ENCODE measurements around the gene EVA1B.
A peak's percentile ranks its signal among the peaks of the same experiment; 100 is the strongest.

The EVA1B gene

GRCh38 chr1:36337830-36338229 lies 14.4 kb upstream of the EVA1B start:
- Mint-ChIP-seq H3K27ac (no peak overlapping the region), H3K27me3 (no peaks in the 10 kb centered on the region), H3K4me1 (ENCODE audit: low read depth) (peaks cover 7% of the 10 kb centered on the region), H3K4me3 (no peak overlapping the region), H3K9me3 (ENCODE audit: low read depth) (no peaks in the 10 kb centered on the region), H3K36me3 (no peaks in the 10 kb centered on the region)

GRCh38 chr1:36330940-36331339 lies 7.5 kb upstream of the EVA1B start:
- Mint-ChIP-seq H3K9me3 (ENCODE audit: low read depth) (no peaks in the 10 kb centered on the region), H3K27ac (no peak overlapping the region), H3K4me1 (ENCODE audit: low read depth) (peaks cover 3% of the 10 kb centered on the region), H3K4me3 (no peak overlapping the region), H3K27me3 (peaks cover 3% of the 10 kb centered on the region), H3K36me3 (no peaks in the 10 kb centered on the region)

- Mint-ChIP-seq H3K27ac (no peak overlapping the region), H3K36me3 (no peaks in the 10 kb centered on the region), H3K9me3 (ENCODE audit: low read depth) (no peaks in the 10 kb centered on the region), H3K4me1 (ENCODE audit: low read depth) (peaks cover 4% of the 10 kb centered on the region), H3K27me3 (peaks cover 3% of the 10 kb centered on the region), H3K4me3 (no peak overlapping the region)
Observed at GRCh38 chr1:36329817-36330216, 6.4 kb upstream of the EVA1B start.

GRCh38 chr1:36328713-36329112 lies 5.3 kb upstream of the EVA1B start:
- Mint-ChIP-seq H3K27me3 (peaks cover 3% of the 10 kb centered on the region), H3K9me3 (ENCODE audit: low read depth) (no peaks in the 10 kb centered on the region), H3K4me3 (no peak overlapping the region), H3K36me3 (no peaks in the 10 kb centered on the region), H3K27ac (no peak overlapping the region), H3K4me1 (ENCODE audit: low read depth) (peaks cover 14% of the 10 kb centered on the region)

GRCh38 chr1:36328088-36328480 lies 4.6 kb upstream of the EVA1B start:
- H3K27ac Mint-ChIP-seq: no peak overlapping the region
- H3K27me3 Mint-ChIP-seq: peaks cover 3% of the 10 kb centered on the region
- peaks cover 15% of the 10 kb centered on the region for H3K4me1 Mint-ChIP-seq (ENCODE audit: low read depth)
- no peak overlapping the region for H3K4me3 Mint-ChIP-seq
- no peaks in the 10 kb centered on the region for H3K9me3 Mint-ChIP-seq (ENCODE audit: low read depth)
- H3K36me3 Mint-ChIP-seq: no peaks in the 10 kb centered on the region

- Mint-ChIP-seq H3K9me3 (ENCODE audit: low read depth) (no peaks in the 10 kb centered on the region), H3K4me3 (no peak overlapping the region), H3K27me3 (peaks cover 2% of the 10 kb centered on the region), H3K36me3 (no peaks in the 10 kb centered on the region), H3K4me1 (ENCODE audit: low read depth) (peaks cover 18% of the 10 kb centered on the region), H3K27ac (no peak overlapping the region)
Observed at GRCh38 chr1:36327421-36328087, 4.1 kb upstream of the EVA1B start.

- no peak overlapping the region for H3K4me3 Mint-ChIP-seq
- peaks cover 22% of the 10 kb centered on the region for H3K4me1 Mint-ChIP-seq (ENCODE audit: low read depth)
- H3K36me3 Mint-ChIP-seq: no peaks in the 10 kb centered on the region
- H3K27ac Mint-ChIP-seq: no peak overlapping the region
- H3K9me3 Mint-ChIP-seq (ENCODE audit: low read depth): no peaks in the 10 kb centered on the region
- H3K27me3 Mint-ChIP-seq: peaks cover 1% of the 10 kb centered on the region
Observed at GRCh38 chr1:36326499-36326898, 3.1 kb upstream of the EVA1B start.

- H3K4me1 Mint-ChIP-seq (ENCODE audit: low read depth): peaks cover 27% of the 10 kb centered on the region
- no peaks in the 10 kb centered on the region for H3K36me3 Mint-ChIP-seq
- H3K27me3 Mint-ChIP-seq: peaks cover 1% of the 10 kb centered on the region
- H3K9me3 Mint-ChIP-seq (ENCODE audit: low read depth): no peaks in the 10 kb centered on the region
- H3K27ac Mint-ChIP-seq: no peak overlapping the region
- H3K4me3 Mint-ChIP-seq: peak overlapping the region; percentile 81
Observed at GRCh38 chr1:36324353-36324703, 883 bp upstream of the EVA1B start.

- H3K27ac Mint-ChIP-seq: no peak overlapping the region
- no peaks in the 10 kb centered on the region for H3K36me3 Mint-ChIP-seq
- H3K4me1 Mint-ChIP-seq (ENCODE audit: low read depth): peaks cover 27% of the 10 kb centered on the region
- peak overlapping the region; percentile 80 for H3K4me3 Mint-ChIP-seq
- H3K27me3 Mint-ChIP-seq: no peaks in the 10 kb centered on the region
- H3K9me3 Mint-ChIP-seq (ENCODE audit: low read depth): no peaks in the 10 kb centered on the region
Observed at GRCh38 chr1:36322786-36323635, 434 bp downstream of the EVA1B start.

- Mint-ChIP-seq H3K27ac (no peak overlapping the region), H3K4me1 (ENCODE audit: low read depth) (peaks cover 27% of the 10 kb centered on the region), H3K4me3 (peak overlapping the region; percentile 73)
Observed at GRCh38 chr1:36322041-36322785, 1.2 kb downstream of the EVA1B start.

GRCh38 chr1:36321119-36321951 lies 2.1 kb downstream of the EVA1B start:
- Mint-ChIP-seq H3K4me1 (ENCODE audit: low read depth) (peaks cover 24% of the 10 kb centered on the region), H3K36me3 (no peaks in the 10 kb centered on the region), H3K27ac (no peak overlapping the region), H3K27me3 (no peaks in the 10 kb centered on the region), H3K4me3 (peak overlapping the region; percentile 76), H3K9me3 (ENCODE audit: low read depth) (no peaks in the 10 kb centered on the region)

More at GRCh38 chr1:36322041-36322785, 1.2 kb downstream of the EVA1B start:
- Mint-ChIP-seq H3K27me3 (no peaks in the 10 kb centered on the region), H3K9me3 (ENCODE audit: low read depth) (no peaks in the 10 kb centered on the region), H3K36me3 (no peaks in the 10 kb centered on the region)

GRCh38 chr1:36320767-36321118 lies 2.7 kb downstream of the EVA1B start:
- Mint-ChIP-seq H3K36me3 (no peaks in the 10 kb centered on the region), H3K9me3 (ENCODE audit: low read depth) (no peaks in the 10 kb centered on the region), H3K4me1 (ENCODE audit: low read depth) (peaks cover 23% of the 10 kb centered on the region), H3K27ac (no peak overlapping the region), H3K4me3 (peak overlapping the region; percentile 76), H3K27me3 (no peaks in the 10 kb centered on the region)

GRCh38 chr1:36320291-36320761 lies 3.1 kb downstream of the EVA1B start:
- no peaks in the 10 kb centered on the region for H3K27me3 Mint-ChIP-seq
- no peaks in the 10 kb centered on the region for H3K36me3 Mint-ChIP-seq
- peak overlapping the region; percentile 76 for H3K4me3 Mint-ChIP-seq
- H3K27ac Mint-ChIP-seq: no peak overlapping the region
- no peaks in the 10 kb centered on the region for H3K9me3 Mint-ChIP-seq (ENCODE audit: low read depth)
- H3K4me1 Mint-ChIP-seq (ENCODE audit: low read depth): peaks cover 23% of the 10 kb centered on the region

- H3K4me3 Mint-ChIP-seq: no peak overlapping the region
- H3K27me3 Mint-ChIP-seq: no peaks in the 10 kb centered on the region
- peaks cover 21% of the 10 kb centered on the region for H3K4me1 Mint-ChIP-seq (ENCODE audit: low read depth)
- no peaks in the 10 kb centered on the region for H3K9me3 Mint-ChIP-seq (ENCODE audit: low read depth)
- no peak overlapping the region for H3K27ac Mint-ChIP-seq
- H3K36me3 Mint-ChIP-seq: peaks cover 3% of the 10 kb centered on the region
Observed at GRCh38 chr1:36309397-36309796, 14.0 kb downstream of the EVA1B start.

All from activated naive CD8-positive, alpha-beta T cell (primary cell).